Neural progenitor cell (in vitro differentiated cells): ENCODE results near the gene GRIFIN. TPM values are rescaled to one million over a fixed set of nuclear protein-coding genes. Genes with fewer than 3 reads are reported as not detected.
A peak's percentile ranks its signal among the peaks of the same experiment; 100 is the strongest.

Source experiments
- DNase-seq: peaks from one replicate; pipeline ENCODE4 v3.0.0-alpha.2; 2016; ENCODE audit warnings: low spot score
- H2AFZ ChIP-seq: fragments of 200-600 bp; sonication (generic); replicated peaks from 2 replicates; pipeline ENCODE4 v1.6.1; 2016; ENCODE audit warnings: antibody characterized with exemption
- H3F3A ChIP-seq: fragments of 200-600 bp; sonication (generic); 2 replicates; pipeline ENCODE4 v1.6.1; 2016; ENCODE audit warnings: antibody characterized with exemption, low read depth
- H3K27ac ChIP-seq: fragments of 200-600 bp; sonication (generic); 2 replicates; pipeline ENCODE4 v1.5.1; 2016; ENCODE audit warnings: mild to moderate bottlenecking
- H3K27me3 ChIP-seq: fragments of 200-600 bp; sonication (generic); 2 replicates; pipeline ENCODE4 v1.6.1; 2016; ENCODE audit warnings: mild to moderate bottlenecking, moderate library complexity
- H3K36me3 ChIP-seq: fragments of 200-600 bp; sonication (generic); 2 replicates; pipeline ENCODE4 v1.5.1; 2016
- H3K4me1 ChIP-seq: fragments of 200-600 bp; sonication (generic); 2 replicates; pipeline ENCODE4 v1.6.1; 2016; ENCODE audit warnings: mixed run types
- H3K4me2 ChIP-seq: fragments of 200-600 bp; sonication (generic); 2 replicates; pipeline ENCODE4 v1.6.1; 2016
- H3K4me3 ChIP-seq: fragments of 200-600 bp; sonication (generic); 2 replicates; pipeline ENCODE4 v1.5.1; 2016
- H3K79me2 ChIP-seq: fragments of 200-600 bp; sonication (generic); 2 replicates; pipeline ENCODE4 v1.6.1; 2016; ENCODE audit warnings: low read depth
- H3K9ac ChIP-seq: fragments of 200-600 bp; sonication (generic); 2 replicates; pipeline ENCODE4 v1.6.1; 2016
- H3K9me3 ChIP-seq: fragments of 200-600 bp; sonication (generic); 2 replicates; pipeline ENCODE4 v1.5.1; 2016; ENCODE audit warnings: low read depth
- H4K20me1 ChIP-seq: fragments of 200-600 bp; sonication (generic); 2 replicates; pipeline ENCODE4 v1.6.1; 2016; ENCODE audit warnings: low read depth
- H3K27ac Mint-ChIP-seq: 3 replicates; pipeline ENCODE4 v1.8.0; 2021; ENCODE audit warnings: mixed read lengths
- H3K27me3 Mint-ChIP-seq: 2 replicates; pipeline ENCODE4 v1.8.0; 2022; ENCODE audit warnings: low read depth, mild to moderate bottlenecking, inconsistent platforms, moderate library complexity, mixed read lengths; ENCODE audit not compliant: insufficient read depth
- H3K36me3 Mint-ChIP-seq: 3 replicates; pipeline ENCODE4 v1.8.0; 2021; ENCODE audit warnings: mixed read lengths
- H3K4me1 Mint-ChIP-seq: 3 replicates; pipeline ENCODE4 v1.8.0; 2021; ENCODE audit warnings: mixed read lengths
- H3K4me3 Mint-ChIP-seq: 3 replicates; pipeline ENCODE4 v1.8.0; 2021; ENCODE audit warnings: mild to moderate bottlenecking, moderate library complexity, mixed read lengths
- H3K9me3 Mint-ChIP-seq: 3 replicates; pipeline ENCODE4 v1.8.0; 2020; ENCODE audit warnings: mixed read lengths
- EZH2 ChIP-seq: fragments of 200-600 bp; sonication (generic); IDR thresholded peaks from 2 replicates; pipeline ENCODE4 v1.6.1; 2017; ENCODE audit warnings: antibody characterized with exemption, mild to moderate bottlenecking, moderate library complexity
- EZH2phosphoT487 ChIP-seq: fragments of 200-600 bp; sonication (generic); IDR thresholded peaks from 2 replicates; pipeline ENCODE4 v1.6.1; 2017; ENCODE audit warnings: antibody characterized with exemption
- total RNA-seq: library from RNA; depleted of rRNA; stranded (reverse); fragments of >200 nt; gene quantifications from 2 replicates; pipeline ENCODE4 v1.2.3, GENCODE V29; 2015; ENCODE audit warnings: low replicate concordance
- TF ChIP-seq, protein P1 (sequence below): fragments of 200-600 bp; sonication (generic); IDR thresholded peaks from 2 replicates; pipeline ENCODE4 v1.5.1; 2017; ENCODE audit warnings: antibody characterized with exemption, mild to moderate bottlenecking

GRIFIN gene
- total RNA-seq, 1 donor from 2014 or later: not detected

DNA sequence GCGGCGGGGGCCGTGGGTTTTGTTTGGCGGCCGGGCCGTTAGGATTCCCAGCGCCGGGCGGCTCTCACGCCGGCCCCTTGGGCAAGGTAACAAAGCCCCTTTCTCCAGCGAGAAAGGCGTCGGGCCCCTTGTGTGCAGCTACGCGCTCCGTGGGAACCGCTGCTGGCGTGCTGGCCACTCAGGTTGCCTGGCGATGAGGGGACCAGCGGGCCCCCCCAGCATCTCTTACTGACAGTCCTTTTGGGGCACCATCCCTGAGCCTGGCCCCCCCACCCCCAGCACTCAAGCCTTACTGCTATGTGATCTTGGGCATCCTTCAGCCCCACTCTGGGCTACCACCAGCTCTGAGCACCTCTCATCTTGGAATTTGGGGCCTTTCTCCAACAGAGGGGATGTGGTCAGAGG lies 45.1 kb upstream of the GRIFIN start:
- H3K4me3 ChIP-seq: peak overlapping the region; percentile 74

DNA sequence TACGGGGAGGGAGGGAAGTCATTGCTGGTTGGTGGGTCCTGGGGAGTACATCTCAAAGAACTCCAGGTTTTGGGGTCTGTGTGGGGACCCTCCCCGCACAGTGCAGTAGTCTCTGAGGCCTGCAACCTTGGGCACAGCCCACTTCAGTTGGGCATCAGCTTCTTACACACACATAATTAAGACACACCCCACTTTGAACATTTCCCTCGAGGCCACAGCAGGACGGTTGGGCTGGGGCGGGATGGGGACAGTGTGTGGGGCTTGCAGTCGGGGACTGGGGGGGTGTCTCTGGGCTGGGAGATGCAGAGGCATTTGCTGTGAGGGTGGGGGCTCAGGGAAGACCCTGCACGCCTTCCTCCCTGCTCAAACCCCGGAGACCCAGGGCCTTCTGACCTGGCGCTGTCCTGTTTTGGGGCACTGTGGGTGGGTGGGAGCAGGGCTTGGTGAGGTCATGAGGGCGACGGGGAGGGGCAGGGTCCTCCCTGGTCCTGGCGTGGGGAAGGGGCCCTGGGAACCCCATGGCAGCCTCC lies 44.6 kb upstream of the GRIFIN start:
- Histone ChIP-seq H4K20me1 (peaks cover 58% of the 10 kb centered on the region), H3K4me1 (peaks cover 67% of the 10 kb centered on the region), H3K9me3 (no peaks in the 10 kb centered on the region), H3K4me3 (peak overlapping the region; percentile 74), H3K79me2 (peaks cover 56% of the 10 kb centered on the region), H3K4me2 (peak overlapping the region; percentile 90), H3F3A (peaks cover 64% of the 10 kb centered on the region), H3K27ac (no peak overlapping the region), H3K9ac (peak overlapping the region; percentile 43), H3K27me3 (peaks cover 10% of the 10 kb centered on the region), H3K36me3 (no peaks in the 10 kb centered on the region), H2AFZ (no peak overlapping the region)
- H3K27me3 Mint-ChIP-seq: peaks cover 13% of the 10 kb centered on the region
- no peaks in the 10 kb centered on the region for H3K9me3 Mint-ChIP-seq
- peaks cover 4% of the 10 kb centered on the region for H3K36me3 Mint-ChIP-seq
- peak overlapping the region; percentile 96 for H3K4me3 Mint-ChIP-seq
- no peak for DNase-seq
- peaks cover 54% of the 10 kb centered on the region for H3K4me1 Mint-ChIP-seq
- peak overlapping the region; percentile 69 for H3K27ac Mint-ChIP-seq
- TF ChIP-seq EZH2: no peak
- TF ChIP-seq, protein P1, sequence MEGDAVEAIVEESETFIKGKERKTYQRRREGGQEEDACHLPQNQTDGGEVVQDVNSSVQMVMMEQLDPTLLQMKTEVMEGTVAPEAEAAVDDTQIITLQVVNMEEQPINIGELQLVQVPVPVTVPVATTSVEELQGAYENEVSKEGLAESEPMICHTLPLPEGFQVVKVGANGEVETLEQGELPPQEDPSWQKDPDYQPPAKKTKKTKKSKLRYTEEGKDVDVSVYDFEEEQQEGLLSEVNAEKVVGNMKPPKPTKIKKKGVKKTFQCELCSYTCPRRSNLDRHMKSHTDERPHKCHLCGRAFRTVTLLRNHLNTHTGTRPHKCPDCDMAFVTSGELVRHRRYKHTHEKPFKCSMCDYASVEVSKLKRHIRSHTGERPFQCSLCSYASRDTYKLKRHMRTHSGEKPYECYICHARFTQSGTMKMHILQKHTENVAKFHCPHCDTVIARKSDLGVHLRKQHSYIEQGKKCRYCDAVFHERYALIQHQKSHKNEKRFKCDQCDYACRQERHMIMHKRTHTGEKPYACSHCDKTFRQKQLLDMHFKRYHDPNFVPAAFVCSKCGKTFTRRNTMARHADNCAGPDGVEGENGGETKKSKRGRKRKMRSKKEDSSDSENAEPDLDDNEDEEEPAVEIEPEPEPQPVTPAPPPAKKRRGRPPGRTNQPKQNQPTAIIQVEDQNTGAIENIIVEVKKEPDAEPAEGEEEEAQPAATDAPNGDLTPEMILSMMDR: no peak
- no peak for TF ChIP-seq EZH2phosphoT487

More for the DNA sequence above, 45.1 kb upstream of the GRIFIN start:
- H3K9ac ChIP-seq: peak overlapping the region; percentile 43
- no peaks in the 10 kb centered on the region for H3K9me3 ChIP-seq
- Mint-ChIP-seq H3K27me3 (peaks cover 13% of the 10 kb centered on the region), H3K36me3 (peaks cover 4% of the 10 kb centered on the region), H3K9me3 (no peaks in the 10 kb centered on the region), H3K4me3 (peak overlapping the region; percentile 96), H3K27ac (no peak overlapping the region), H3K4me1 (peaks cover 51% of the 10 kb centered on the region)
- peak overlapping the region; percentile 90 for H3K4me2 ChIP-seq
- peak; percentile 66 for DNase-seq
- H3K27me3 ChIP-seq: peaks cover 10% of the 10 kb centered on the region
- H3K79me2 ChIP-seq: peaks cover 61% of the 10 kb centered on the region
- peaks cover 71% of the 10 kb centered on the region for H3K4me1 ChIP-seq
- peaks cover 63% of the 10 kb centered on the region for H4K20me1 ChIP-seq
- peaks cover 68% of the 10 kb centered on the region for H3F3A ChIP-seq
- no peak overlapping the region for H2AFZ ChIP-seq
- H3K27ac ChIP-seq: no peak overlapping the region
- no peaks in the 10 kb centered on the region for H3K36me3 ChIP-seq
- TF ChIP-seq EZH2 (no peak), EZH2phosphoT487 (no peak)
- TF ChIP-seq, protein P1: no peak

DNA sequence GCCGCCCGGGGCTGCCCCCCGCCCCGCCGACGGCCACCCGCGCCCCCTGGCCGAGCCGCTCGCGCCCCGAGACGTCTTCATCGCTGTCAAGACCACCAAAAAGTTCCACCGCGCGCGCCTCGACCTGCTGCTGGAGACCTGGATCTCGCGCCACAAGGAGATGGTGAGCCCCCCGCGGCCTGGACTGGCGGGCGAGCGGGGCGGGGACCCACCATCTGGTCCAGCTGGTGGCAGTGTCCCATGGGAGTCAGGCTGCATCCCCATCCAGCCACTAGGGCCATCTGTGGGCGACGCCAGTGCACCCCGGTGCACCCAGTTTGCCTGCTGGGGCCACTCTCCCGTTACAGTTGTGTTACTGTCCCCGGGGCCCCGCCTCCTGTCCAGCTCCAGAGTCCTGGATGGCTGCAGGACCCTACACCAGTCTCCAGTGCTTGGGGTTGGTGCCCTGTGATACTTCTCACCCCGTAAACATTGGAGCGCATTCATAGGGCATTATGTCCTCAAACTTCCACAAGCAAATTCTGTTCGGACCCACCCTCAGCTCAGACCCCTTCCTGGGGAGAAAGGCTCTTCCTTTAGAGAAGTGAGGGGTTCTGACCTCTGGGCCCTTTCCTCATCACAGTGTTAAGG lies 44.0 kb upstream of the GRIFIN start:
- H4K20me1 ChIP-seq: peaks cover 52% of the 10 kb centered on the region
- H3K4me2 ChIP-seq: peak overlapping the region; percentile 90
- H3K9me3 ChIP-seq: no peaks in the 10 kb centered on the region
- H3K4me3 ChIP-seq: peak overlapping the region; percentile 74
- peak overlapping the region; percentile 43 for H3K9ac ChIP-seq
- peak; percentile 61 for DNase-seq
- H3K4me3 Mint-ChIP-seq: peak overlapping the region; percentile 96
- H3K27me3 Mint-ChIP-seq: peaks cover 13% of the 10 kb centered on the region
- H3K9me3 Mint-ChIP-seq: no peaks in the 10 kb centered on the region
- H3K4me1 Mint-ChIP-seq: peaks cover 51% of the 10 kb centered on the region
- peak overlapping the region; percentile 69 for H3K27ac Mint-ChIP-seq
- no peak overlapping the region for H2AFZ ChIP-seq
- peaks cover 10% of the 10 kb centered on the region for H3K27me3 ChIP-seq
- TF ChIP-seq EZH2 (no peak), EZH2phosphoT487 (no peak)
- TF ChIP-seq, protein P1: peak; percentile 15
- peaks cover 61% of the 10 kb centered on the region for H3K4me1 ChIP-seq
- H3K36me3 Mint-ChIP-seq: peaks cover 2% of the 10 kb centered on the region
- H3K36me3 ChIP-seq: no peaks in the 10 kb centered on the region
- no peak overlapping the region for H3K27ac ChIP-seq
- peaks cover 59% of the 10 kb centered on the region for H3F3A ChIP-seq
- peaks cover 50% of the 10 kb centered on the region for H3K79me2 ChIP-seq
